T-helper 2 cell treated with Interferon-gamma antibody and Interleukin-4, amounts not matched to agents 100 ng/mL and 5 ng/mL, for 36 hours (primary cell): ENCODE measurements around the gene HNRNPAB. TPM values are rescaled to one million over a fixed set of nuclear protein-coding genes. Genes with fewer than 3 reads are reported as not detected.

Experiments used
- intact Hi-C: fragments of 100-400 bp; cut with micrococcal nuclease; formaldehyde crosslinking; loops from one replicate; pipeline ENCODE4 v1.15.1; 2023
- total RNA-seq: library from RNA; stranded (reverse); gene quantifications from 2 replicates; pipeline ENCODE4 v1.2.3, GENCODE V29; 2022

The HNRNPAB gene
- total RNA-seq: 280 and 283 TPM in 2 replicates

DNA sequence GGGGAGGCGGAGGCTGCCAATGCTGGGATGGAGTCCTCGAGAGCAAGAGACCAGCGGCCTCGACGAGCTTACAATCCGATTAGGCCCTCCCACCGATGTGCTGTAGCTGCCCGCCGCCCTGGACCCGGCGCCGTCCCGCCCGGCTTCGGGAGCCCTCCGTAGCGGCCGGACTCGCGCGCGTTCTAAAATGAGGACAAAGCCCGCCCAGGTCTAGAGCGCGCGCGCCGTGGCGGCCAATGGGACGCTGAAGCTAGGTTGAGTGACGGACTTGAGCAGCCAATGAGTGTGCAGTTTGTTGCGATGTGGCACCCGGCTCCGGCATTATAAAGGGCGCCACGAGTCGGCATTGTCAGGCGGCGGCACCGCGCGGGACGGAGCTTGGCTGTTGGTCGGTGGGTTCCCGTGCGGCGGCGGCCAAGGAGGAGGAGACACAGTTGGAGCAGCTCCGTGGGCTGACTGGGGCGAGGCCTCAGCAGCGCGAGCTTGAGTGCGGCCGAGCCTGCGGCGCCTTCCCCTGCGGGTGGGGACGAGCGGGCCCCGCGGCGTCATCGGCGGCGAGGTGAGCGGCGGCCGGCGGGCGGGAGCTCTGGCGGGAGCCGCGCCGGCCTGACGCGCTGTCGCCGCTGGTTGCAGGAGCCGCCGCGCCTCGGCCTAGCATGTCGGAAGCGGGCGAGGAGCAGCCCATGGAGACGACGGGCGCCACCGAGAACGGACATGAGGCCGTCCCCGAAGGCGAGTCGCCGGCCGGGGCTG lies at the start of gene HNRNPAB:
Gene HNRNPAB (plus strand): TSS at position 352 of the 753 bp plus-strand sequence. CDS start 305 bp downstream, at position 657.
- intact Hi-C loops: loop anchor here (1.0 to 5.0 kb wide), 4 partner anchors 50 to 612 kb away; partner anchors contain the start of genes N4BP3, RMND5B and TMED9

DNA sequence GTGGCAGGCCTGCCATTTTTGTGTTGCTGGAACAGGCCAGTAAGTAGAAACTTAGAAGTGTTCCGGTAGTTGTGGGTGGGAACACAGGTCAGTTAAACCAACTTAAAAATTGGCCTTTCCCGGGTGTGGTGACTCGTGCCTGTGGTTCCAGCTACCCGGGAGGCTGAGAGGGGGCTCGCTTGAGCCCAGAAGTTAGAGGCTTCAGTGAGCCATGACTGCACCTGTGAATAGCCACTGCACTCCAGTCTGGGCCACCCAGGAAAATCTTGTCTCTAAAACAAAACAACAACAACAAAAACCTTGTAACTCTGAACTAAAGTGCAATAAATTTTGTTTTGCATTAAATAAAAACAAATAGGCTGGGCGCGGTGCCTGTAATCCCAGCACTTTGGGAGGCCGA lies 49.3 kb upstream of the HNRNPAB start:
- intact Hi-C loops: no loop called here

DNA sequence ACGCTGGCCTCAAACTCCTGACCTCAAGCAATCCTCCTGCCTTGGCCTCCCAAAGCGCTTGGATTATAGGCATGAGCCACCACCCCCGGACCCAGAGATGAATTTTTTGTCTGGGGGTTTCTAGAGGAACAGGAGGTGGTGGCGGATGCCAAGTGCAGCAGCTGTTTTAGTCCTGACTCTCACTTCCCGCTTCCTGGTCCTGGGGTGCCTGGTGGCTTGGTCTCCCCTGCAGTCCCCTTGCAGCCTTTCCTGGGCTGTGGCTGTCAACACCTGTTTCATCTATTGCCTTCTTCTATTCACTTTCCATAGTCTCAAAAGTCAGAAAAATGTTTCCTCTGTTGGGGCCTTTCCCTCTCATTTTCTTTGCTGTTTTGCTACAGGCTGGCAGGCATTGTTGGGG lies 44.2 kb upstream of the HNRNPAB start:
- intact Hi-C loops: no loop called here

DNA sequence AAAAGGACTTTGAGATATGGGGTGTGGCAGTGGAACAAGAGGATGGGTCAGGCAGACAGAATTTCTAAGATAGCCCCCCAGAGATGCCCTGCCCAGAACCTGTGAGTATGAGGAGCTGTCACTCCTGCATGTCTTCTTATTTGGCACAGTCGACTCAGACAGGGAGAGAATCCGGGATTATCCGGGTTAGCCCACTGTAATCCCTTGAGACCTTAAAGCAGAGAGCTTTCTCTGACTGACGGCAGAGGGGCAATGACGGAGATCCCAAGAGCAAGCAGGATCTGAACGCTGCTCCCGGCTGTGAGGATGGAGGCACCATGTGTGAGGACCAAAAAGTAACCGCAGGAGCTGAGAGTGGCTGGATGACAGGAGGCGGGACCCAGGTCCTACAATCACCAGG lies 41.9 kb upstream of the HNRNPAB start:
- intact Hi-C loops: no loop called here

DNA sequence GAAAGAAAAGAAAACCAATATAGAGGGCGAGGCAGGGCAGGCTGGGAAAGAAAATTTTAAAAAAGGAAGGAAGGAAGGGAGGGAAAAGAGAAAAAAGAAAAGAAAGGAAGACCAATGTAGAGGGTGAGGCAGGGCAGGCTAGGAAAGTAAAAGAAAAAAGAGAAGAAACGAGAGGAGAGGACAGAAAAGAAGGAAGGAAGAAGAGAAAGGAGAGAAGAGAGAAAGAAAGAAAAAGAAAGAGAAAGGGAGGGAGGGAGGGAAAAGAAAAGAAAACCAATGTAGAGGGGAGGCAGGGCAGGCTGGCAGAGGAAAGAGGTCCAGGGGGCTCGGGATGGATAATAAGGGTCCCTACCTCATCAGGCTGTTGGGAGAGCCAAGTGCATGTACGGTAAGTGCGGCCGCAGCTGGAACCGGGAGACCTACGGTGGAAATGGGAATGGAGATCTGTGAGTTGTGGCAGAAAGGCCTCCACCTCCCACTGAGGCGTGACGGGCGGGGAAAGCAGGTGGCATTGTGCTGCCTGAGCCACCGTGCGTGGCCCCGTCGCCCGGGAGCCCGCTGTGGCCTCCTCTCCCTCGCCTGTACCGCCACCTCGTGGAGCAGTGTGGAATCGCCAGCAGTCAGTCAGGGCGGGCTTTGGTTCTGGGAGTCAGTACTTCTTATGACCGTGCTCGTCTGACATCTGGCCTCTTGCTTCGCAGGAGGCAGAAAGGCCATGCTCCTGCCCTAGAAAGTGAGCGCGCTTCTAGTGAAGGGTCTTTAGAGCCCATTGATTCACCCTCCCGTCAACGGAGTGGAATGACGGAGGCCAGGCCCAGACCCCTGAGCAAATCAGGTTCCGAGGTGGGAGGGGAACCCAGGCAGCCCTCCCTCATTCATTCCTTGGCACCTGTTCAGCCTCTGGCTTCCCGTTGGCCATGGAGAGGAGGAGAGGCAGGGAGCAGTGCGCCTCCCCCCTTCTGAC lies 40.3 kb upstream of the HNRNPAB start:
- intact Hi-C loops: loop anchor here (1.0 kb wide), 2 partner anchors 10 to 88 kb away; no protein-coding TSS in a partner anchor

DNA sequence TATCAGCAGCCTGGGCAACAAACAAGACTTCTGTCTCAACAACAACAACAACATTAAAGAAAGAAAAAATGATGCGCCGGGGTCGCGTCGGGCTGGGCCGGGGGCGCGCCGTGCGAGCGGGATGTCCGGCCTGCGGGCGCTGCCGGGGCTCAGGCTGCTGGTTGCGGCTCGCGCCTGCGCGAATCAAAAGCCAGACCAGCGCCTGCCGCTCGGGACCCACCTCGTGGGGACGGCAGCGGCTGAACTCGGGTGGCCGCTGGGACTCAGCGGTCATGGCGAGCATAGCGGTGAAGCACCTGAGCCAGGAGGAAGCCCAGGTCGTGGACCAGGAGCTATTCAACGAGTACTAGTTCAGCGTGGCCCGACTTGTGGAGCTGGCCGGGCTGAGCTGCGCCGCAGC lies 38.8 kb upstream of the HNRNPAB start:
- intact Hi-C loops: no loop called here

DNA sequence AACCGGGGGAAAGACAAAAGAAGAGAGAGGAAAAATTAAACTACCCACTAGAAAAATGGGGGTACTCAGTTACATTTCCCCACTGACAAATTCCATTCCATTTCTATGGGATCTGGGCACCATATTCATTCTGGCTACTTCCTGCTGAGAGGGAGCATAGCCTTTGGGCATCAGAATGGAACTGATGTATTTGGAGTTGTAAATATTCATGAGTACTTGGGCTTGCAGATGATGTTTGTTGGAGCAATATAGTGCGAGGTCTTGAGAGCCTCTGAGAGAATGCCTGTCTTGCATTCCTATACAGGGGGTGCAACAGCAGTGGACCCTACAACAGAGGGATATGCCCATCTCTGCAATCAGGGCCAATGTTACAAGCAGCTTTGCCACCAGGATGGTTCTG lies 33.9 kb upstream of the HNRNPAB start:
- intact Hi-C loops: no loop called here

DNA sequence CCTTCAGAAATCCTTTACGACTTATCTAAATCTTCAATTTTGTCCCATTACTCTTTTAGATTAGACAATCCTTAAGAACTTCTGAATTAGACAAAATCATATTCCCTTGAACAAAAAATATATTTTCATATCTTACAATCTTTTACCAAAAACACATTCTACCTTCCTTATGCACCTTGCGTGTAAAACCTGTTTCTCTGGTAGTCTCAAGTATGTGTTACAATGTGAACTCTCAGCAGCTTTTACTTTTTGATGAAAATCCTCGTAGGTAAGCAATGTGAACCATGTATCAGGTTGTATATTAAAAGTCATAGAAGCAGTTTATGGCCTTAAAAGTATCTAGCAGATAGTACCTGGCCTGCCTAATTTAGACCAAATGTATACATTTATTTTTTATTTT lies 29.9 kb upstream of the HNRNPAB start:
- intact Hi-C loops: no loop called here

DNA sequence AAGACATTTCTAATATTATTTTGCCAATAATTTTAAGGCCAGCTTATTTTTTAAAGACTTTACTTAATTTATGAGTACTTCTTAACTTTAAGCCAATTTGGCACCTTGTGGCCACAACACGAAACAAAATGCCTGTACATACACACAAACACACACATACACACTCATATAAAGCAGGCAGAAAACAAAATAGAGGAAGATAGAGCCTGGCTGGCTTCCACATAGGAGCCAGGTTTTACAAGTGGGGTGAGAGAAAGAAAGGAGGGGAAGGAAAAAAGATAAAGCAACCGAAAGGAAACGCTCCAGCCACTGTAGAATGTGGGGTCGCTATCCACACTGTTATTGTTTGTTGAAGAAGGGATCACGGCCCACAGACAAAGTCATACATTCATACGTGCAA lies 27.5 kb upstream of the HNRNPAB start:
- intact Hi-C loops: no loop called here

DNA sequence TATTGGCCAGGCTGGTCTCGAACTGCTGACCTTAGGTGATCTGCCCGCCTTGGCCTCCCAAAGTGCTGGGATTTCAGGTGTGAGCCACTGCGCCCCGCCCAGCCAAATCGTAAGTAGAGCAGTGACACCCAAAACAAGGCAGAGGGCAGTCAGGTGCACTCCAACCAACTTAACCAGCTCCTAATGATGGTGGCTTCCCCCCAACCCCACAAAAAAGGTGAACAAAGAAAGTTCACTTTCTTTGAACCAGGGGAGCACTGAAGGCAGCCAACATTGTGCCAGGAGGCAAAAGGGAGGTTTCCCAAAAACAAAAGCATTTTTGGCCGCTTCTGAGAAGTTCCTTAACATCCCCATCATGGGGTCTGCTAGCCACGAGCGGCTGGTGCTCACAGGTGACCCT lies 26.8 kb upstream of the HNRNPAB start:
- intact Hi-C loops: no loop called here

DNA sequence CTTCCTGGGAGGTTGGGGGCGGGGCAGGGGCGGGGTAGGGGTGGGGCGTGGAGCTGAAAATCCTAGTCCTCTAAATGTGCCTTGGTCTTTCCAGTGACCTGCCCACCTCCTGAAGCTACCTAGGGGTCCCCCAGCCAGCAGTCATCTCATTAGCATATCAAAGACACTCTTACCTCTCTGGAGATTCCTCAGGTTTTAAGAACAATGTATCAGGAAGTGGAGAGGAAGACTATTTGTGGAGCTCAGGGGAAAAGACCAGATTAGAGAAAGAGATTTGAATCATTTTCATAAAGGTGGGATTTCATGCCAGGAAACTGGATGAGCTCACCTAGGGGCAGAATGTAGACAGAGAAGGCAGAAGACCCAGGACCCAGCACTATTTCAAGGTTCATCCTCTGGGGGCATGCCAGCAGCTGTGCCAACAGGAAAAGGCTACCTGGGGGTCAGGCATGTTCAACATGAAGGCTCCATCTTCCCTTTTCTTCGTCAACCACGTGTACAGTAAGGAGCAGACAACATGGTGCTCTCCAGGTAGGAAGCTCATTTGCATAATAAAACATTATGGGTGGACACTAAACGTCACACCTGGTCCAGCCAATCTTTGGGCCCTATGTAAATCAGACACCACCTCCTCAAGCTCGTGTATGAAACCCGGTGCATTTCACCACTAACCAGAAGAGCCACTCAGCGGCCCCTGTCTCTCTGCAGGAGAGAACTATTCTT lies 24.0 kb upstream of the HNRNPAB start:
- intact Hi-C loops: no loop called here

DNA sequence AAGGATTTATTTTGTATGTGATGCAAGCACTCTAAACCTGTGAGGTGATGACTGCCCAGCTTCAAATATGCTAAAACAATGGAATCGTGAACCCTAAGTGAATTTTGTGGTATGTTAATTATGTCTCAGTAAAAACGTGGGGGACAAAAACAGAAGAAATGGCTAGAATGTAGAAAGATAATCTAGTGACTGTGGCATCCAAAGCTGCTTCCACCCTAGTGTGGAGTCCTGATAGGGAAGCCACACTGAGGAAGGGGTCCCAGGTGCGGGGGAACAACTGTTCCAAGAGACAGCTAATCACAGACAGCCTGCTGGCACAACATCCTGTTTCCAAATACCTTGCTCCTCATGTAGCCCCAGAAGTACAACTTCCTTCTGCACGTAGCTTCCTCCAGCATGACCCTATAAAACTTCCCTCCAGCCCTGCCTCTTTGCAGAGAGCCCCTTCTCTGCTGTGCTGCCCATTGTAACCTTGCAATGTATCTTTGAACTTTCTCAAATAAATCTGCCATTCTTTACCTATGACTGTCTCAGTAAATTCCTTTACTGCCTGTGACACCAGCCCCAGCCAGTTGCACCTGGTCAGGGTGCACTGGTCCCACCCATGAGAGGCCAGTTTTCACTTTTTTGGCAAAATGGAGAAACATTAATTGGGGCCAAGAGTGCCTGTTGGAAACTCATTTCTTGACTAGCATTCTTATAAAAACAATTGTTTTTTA lies 22.0 kb upstream of the HNRNPAB start:
- intact Hi-C loops: no loop called here

DNA sequence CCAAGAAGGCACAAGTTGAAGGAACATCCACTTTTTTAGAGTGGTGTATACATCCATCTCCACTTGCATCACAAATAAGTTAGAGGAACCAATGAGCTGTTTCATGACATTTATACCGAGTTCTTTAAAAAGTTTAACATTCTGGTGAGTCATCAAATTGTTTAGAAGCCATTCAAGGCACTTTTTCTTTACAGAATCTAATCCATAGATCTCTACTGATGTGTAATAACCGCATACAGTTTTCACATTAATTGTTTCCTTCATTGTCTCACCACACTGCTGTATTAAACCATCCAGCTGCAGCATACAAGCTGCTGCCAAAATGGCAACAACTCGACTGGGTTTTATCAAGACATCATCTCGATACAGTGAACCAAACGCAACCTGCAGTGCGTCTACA lies 17.9 kb upstream of the HNRNPAB start:
- intact Hi-C loops: no loop called here

DNA sequence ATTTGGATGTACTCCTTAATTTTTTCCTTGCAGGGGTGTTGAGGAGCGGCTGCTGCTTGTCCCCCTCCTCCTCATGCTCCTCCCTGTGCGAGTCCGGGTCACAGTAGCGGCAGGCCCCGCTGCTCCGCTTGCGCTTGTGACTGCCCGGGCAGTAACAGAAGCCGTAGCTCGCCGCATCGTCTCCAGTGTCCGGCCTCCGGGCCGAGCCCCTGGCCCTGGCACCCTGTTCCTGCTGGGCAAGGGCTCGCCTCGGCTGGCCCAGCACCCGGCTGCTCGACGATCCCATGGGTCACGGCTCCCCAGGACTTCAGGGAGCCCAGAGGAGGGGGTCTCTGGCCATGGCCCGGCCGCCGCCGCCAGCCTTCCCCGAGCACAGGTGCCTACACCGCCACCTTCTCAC lies 17.3 kb upstream of the HNRNPAB start, which contains the start of gene GMCL2:
Gene GMCL2 (minus strand): TSS at position 358 of the 400 bp plus-strand sequence. CDS start 72 bp downstream, at position 286.
- intact Hi-C loops: no loop called here

DNA sequence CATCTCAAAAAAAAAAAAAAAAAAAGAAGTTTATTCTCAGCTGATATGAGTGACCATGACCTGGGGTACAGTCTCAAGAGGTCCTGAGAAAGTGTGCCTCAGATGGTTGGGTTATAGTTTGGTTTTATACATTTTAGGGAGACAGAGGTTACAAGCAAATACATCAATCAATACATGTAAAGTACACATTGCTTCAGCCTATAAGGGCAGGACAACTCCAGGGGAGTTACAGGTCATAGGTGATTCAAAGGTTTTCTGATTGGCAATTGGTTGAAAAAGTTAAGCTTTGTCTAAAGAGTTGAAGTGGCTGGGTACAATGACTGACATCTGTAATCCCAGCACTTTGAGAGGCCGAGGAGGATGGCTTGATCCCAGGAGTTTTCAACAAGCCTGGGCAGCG lies 14.9 kb upstream of the HNRNPAB start:
- intact Hi-C loops: no loop called here

DNA sequence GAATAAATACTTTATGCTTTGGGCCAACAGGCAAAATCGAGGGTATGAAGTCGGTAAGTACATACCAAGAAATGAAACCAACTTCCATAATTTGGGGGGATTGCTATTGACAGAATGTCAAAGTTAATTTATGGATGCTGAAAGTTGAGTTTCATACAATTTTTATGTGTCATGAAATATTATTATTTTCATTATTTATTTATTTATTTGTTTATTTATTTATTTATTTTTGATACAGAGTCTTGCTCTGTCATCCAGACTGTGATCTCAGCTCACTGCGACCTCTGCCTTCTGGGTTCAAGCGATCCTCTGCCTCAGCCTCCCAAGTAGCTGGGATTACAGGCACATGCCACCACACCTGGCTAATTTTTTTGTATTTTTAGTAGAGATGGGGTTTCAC lies 12.7 kb upstream of the HNRNPAB start:
- intact Hi-C loops: no loop called here

DNA sequence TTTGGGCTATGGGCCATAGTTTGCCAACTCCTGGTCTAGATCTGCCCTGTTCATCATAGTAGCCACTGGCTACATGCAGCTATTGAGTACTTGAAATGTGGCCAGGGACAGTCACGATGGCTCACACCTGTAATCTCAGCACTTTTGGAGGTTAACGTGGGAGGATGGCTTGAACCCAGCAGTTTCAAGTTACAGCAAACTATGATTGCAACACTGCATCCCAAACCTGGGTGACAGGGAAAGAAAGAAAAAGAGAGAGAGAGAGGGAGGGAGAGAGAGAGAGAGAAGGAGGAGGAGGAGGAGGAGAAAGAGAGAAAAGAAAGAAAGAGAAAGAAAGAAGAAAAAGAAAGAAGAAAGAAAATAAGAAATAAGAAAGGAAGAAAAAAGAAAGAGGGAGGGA lies 12.1 kb upstream of the HNRNPAB start:
- intact Hi-C loops: no loop called here

DNA sequence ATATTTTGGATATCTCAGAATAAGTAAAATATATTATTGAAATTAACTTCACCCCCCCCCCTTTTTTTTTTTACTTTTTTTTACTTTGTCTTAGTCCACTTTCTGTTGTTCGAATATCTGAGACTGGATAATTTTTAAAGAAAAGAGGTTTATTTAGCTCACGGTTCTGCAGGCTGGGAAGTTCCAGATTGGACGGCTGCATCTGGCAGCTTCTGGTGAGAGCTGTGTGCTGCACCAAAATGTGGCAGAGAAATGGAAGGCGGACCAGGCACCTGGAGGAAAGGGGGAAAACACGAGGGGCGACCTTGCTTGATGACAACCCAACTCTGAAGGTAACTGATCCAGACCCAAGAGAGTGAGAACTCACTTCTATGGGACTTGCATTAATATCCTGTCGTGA lies 11.5 kb upstream of the HNRNPAB start:
- intact Hi-C loops: no loop called here

DNA sequence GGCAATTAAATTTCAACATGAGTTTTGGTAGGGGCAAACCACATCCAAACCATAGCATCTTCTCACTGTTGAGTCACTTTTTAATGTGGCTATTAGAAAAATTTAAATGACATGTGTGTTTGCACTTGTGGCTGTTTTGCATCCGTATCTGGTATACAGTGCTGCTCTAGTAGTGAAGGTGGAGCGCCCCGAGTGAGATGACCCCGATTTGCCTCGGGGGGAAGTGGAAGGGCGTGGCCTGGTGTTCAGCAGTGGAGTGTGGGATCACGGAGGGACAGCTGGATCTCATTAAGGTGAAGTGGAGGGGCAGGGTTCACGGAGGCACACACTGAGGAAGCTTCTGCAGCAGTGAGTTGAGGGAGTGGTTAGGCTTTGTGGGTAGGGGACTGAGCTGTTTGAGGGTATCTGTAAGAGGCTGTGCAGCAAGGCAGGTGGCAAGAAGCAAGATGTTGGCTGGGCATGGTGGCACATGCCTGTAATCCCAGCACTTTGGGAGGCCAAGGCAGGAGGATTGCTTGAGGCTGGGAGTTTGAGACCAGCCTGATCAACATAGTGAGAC lies 11.0 kb upstream of the HNRNPAB start:
- intact Hi-C loops: no loop called here

DNA sequence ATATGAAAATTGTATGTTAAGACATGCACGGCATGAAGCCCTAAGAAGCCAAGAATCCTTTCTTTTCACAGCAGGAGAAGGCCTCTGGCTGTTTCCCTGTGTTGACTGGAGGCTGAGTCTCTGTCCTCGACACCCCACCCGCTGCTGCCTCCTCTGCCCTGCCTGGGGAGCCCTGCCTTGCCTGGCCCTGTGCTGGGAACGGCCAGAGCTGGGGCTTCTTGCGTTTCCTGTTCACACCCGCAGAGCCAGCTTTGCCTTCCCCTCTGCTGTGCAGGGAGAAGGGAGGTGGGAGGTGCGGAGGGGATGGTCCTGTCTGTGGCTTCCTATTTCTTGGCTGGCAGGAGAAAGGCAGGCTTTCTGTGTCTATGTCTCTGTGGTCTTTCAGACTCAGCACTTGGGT lies 10.3 kb upstream of the HNRNPAB start:
- intact Hi-C loops: no loop called here
